Skin of body (tissue), 2 donors: ENCODE data around the gene SLC1A5. TPM values are rescaled to one million over a fixed set of nuclear protein-coding genes. Genes with fewer than 3 reads are reported as not detected.
"Not testable (repeated sequence)": the region's sequence is repeated elsewhere in the genome, so short reads cannot be mapped to it uniquely, and the experiment has no call there.

Source experiments
- DNase-seq: peaks from one replicate; lab custom pipeline; 2025; lab: John Stamatoyannopoulos, UW
- total RNA-seq: library from RNA; depleted of rRNA; stranded (reverse); fragments of >200 nt; gene quantifications from one replicate; pipeline ENCODE4 v1.2.3, GENCODE V29; 2014

The SLC1A5 gene
- total RNA-seq, 1 donor from 2014 or later = 21.0 TPM

DNA sequence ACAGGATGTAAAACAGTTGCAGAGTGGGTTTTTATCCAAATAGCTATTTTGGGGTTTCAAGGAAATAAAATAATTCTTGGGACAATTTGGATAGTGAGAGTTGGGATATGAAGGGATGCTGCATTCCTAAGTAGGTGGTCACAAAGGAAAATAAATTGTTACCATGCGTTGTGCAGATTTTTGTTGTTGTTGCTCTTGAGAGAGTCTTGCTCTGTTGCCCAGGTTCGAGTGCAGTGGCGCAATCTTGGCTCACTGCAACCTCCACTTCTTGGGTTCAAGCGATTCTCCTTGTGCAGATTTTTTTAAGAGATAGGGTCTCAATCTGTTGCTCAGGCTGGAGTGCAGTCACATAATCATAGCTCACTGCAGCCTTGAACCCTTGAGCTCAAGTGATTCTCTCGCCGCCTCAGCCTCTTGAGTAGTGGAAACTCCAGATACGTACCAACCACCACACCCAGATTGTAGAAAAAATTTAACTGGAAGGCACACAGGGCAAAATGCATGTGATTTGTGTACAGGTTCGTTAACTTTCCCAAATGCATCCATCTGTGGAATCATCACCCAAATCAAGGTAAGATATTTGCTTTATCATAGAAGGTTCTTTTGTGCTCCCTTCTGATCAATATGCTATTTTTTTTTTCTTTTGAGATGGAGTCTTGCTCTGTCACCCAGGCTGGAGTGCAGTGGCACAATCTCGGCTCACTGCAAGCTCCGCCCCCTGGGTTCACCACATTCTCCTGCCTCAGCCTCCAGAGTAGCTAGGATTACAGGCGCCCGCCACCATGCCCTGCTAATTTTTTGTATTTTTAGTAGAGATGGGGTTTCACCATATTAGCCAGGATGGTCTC is 16.0 kb downstream of the SLC1A5 start:
- DNase-seq = no peak

DNA sequence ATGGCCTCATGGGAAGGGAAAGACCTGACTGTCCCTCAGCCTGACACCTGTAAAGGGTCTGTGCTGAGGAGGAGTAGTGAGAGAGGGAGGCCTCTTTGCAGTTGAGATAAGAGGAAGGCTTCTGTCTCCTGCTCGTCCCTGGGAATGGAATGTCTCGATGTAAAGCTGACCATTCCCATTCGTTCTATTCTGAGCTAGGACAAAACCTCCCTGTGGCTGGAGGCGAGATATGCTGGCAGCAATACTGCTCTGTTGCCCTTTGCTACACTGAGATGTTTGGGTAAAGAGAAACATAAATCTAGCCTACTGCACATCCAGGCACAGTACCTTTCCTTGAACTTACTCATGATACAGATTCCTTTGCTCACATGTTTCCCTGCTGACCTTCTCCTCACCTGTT is 19.6 kb downstream of the SLC1A5 start:
- not testable (repeated sequence) for DNase-seq

- DNase-seq = no peak
Measured at GRCh38 chr19:46766569-46767317, 21.7 kb downstream of the SLC1A5 start.

GRCh38 chr19:46764817-46765291 is 23.5 kb downstream of the SLC1A5 start:
- DNase-seq = no peak

DNA sequence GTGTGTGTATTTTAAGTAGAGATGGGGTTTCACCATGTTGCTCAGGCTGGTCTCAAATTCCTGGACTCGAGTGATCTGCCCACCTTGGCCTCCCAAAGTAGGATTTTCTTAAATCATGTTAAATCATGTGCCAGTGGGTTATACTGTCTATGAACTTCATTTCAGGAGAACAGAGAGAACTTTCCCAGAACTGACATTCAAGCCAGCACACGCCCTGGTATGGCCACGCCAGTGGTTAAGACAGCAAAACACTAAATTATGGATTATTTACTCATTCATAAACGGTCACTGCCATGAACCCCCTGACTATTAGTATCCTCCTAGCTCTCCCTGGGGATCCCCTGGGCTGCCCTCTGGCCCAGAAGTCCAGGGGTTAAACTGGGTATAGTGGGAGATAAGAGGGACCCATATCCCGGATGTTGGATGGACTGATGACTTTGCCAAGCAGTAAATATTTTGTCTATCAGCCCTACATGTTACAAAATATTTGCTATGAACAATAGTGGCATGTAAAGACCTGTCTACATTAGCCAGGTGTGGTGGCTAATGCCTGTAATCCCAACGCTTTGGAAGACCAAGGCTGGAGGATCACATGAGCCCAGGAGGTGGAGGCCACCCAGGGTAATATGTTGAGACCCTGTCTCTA is 26.0 kb downstream of the SLC1A5 start:
- DNase-seq = no peak

DNA sequence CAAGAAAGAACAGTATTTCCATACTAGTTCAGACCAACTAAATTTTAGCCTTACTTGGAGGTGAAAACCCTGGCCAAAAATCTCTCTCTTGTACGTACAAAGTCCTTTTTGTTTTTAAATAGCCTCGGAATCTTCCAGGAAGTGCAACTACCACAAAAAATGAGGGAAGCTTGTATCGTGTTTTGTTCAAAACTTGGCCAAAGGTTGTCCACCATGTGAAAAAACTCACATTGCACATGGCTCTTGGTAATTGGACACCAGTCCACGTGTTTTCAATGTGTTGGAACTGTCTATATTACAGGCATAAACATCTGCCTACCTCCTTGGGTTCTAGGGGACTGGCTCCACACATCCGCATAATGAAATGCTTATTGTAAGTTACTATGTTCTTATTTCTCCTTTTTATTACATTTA is 27.0 kb downstream of the SLC1A5 start:
- peak; percentile 75 for DNase-seq

- DNase-seq = not testable (repeated sequence)
Measured at GRCh38 chr19:46760897-46761296, 27.5 kb downstream of the SLC1A5 start.

GRCh38 chr19:46760363-46760762 is 28.0 kb downstream of the SLC1A5 start:
- no peak for DNase-seq

DNA sequence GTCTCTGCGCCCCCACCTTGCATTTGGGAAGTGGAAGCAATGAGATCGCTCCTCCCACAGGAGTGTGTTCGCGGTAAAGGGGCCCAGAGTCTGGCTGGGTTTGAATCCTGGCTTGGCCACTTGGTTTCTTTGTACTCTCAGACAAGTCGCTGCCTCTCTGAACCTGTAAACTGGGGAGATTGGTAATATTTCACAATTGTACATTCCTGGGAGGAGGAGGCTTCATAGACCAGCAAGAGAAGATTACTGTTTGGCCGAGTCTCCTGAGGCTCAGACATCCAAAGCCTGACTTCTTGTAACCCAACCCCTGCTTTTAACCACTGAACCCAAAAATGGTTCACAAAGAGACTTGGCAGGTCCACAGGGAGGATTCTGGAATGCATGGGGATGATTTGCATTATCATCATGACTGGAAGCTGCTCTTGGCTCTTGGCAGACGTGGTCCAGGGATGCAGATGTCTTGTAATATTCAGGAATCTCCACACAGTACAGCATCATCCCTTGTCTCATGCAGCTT is 28.5 kb downstream of the SLC1A5 start:
- DNase-seq = peak; percentile 64

DNA sequence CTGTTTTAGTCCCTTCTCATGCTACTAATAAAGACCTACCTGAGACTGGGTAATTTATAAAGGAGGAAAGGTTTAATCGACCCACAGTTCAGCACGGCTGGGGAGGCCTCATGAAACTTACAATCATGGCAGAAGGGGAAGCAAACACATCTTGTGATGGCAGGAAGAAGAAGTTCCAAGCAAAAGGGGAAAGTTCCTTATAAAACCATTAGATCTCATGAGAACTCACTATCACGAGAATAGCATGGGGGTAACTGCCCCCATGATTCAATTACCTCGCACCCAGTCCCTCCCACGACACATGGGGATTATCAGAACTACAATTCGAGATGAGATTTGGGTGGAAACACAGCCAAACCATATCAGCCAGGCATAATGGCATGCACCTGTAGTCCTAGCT is 29.2 kb downstream of the SLC1A5 start:
- DNase-seq = no peak

DNA sequence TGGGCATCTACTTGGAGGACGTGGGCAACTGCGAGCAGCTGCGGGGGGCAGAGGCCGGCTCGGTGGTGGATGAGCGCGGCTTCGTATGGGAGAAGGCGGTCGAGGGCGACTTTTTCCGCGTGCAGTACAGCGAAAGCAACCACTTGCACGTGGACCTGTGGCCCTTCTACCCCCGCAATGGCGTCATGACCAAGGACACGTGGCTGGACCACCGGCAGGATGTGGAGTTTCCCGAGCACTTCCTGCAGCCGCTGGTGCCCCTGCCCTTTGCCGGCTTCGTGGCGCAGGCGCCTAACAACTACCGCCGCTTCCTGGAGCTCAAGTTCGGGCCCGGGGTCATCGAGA is 31.9 kb downstream of the SLC1A5 start:
- no peak for DNase-seq

- no peak for DNase-seq
Measured at GRCh38 chr19:46755853-46756543, 32.4 kb downstream of the SLC1A5 start.

DNA sequence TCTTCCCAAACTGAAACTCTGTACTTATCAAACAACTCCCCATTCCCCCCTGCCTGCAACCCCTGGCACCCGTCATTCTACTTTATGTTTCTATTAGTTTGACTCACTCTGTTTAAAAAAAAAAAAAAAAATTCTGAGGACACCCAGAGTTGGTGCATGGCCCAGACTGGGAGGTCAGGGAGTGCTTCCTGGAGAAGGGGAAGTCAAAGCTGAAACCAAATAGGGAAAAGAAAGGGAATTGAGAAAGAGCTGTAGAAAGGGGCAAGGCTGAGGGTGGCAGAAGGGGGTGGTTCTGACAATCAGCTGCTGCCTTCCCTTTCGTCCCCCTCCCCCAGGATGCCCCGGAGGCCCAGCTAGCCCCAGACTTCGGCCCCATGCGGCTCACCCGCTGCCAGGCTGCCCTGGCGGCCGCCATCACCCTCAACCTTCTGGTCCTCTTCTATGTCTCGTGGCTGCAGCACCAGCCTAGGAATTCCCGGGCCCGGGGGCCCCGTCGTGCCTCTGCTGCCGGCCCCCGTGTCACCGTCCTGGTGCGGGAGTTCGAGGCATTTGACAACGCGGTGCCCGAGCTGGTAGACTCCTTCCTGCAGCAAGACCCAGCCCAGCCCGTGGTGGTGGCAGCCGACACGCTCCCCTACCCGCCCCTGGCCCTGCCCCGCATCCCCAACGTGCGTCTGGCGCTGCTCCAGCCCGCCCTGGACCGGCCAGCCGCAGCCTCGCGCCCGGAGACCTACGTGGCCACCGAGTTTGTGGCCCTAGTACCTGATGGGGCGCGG is 33.1 kb downstream of the SLC1A5 start:
- no peak for DNase-seq

GRCh38 chr19:46753420-46754155 is 34.8 kb downstream of the SLC1A5 start:
- no peak for DNase-seq

DNA sequence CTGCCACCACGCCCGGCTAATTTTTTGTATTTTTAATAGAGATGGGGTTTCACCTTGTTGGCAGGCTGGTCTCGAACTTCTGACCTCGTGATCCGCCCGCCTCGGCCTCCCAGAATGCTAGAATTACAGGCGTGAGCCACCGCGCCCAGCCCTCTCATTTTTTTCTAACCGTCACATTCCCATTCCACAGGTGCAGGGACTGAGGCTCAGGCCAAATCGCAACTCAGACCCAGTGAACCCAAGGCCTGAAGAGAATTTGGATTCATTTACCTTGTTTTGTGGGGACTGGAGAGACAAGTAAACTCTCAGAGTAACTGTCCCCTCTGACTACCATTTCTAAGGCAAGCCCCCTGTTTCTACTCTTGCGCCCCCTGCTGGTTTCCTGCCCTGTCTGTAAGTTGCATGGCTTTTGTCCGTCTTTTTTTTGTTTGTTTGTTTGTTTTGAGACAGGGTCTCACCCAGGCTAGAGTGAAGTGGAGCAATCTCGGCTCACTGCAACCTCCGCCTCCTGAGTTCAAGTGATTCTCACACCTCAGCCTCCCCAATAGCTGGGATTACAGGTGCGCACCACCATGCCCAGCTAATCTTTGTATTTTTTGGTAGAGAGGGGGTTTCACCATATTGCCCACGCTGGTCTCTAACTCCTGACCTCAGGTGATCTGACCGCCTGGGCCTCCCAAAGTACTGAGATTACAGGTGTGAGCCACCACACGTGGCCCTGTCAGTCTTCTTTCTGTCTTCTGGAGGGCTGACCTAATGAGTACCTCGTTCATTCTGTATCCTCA is 39.9 kb downstream of the SLC1A5 start:
- no peak for DNase-seq

GRCh38 chr19:46746281-46747057 is 41.9 kb downstream of the SLC1A5 start, which contains the start of gene STRN4:
STRN4 (minus strand) TSS chr19:46746450; CDS start chr19:46746430, 20 bp downstream.
- DNase-seq = peak; percentile 16

DNA sequence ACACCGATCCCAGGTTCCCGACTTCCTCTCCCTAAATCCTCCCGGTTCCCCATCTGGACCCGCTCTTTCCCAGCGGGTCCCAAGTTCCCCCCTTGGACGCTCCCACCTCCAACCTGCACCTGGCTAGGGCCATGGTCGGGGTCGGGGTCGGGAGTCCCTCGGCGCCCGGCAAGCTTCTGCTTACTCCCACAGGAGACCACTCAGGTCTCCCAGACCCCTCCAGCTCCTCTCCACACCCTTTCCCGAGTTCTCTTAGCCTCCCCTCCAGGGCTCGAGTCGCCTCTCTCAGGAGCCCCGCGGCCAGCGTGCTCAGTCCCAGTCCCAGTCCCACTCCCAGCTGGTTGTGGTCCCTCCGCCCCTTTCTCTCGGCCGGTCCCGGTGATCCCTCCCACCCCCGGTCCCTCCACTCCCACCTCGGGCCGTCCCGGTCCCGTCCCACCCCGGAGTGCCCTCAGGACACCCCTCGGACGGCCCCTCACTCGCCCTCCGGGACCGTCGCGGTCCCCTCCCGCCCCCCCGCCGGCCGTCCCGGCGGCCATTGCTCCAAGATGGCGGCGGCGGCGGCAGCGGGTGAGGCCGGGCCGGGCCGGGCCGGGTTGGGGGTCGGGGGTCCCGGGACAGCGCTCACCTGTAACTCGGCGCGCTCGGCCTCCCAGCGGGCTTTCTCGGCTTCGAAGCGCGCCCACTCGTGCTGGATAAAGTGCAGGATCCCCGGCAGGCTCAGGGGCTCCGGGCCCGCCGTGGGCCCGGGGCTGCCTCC is 42.7 kb downstream of the SLC1A5 start, which contains the start of gene FKRP:
Gene FKRP (plus strand): TSS at position 537 of the 760 bp plus-strand sequence. CDS start 9,394 bp downstream, outside the sequence.
- no peak for DNase-seq
